DMS53 treated with DMSO at 0.1 percent for 48 hours (cell line): ENCODE measurements around the gene MZF1.

Experiments
- DNase-seq: peaks from one replicate; lab custom pipeline; 2025; ENCODE audit not compliant: unreplicated experiment; lab: John Stamatoyannopoulos, UW

MZF1 gene

GRCh38 chr19:58556622-58557220, 16.4 kb downstream of the MZF1 start:
- no peak for DNase-seq

GRCh38 chr19:58555920-58556621, 17.1 kb downstream of the MZF1 start:
- no peak for DNase-seq

- no peak for DNase-seq
Observed at GRCh38 chr19:58555369-58555885, 17.7 kb downstream of the MZF1 start.

DNA sequence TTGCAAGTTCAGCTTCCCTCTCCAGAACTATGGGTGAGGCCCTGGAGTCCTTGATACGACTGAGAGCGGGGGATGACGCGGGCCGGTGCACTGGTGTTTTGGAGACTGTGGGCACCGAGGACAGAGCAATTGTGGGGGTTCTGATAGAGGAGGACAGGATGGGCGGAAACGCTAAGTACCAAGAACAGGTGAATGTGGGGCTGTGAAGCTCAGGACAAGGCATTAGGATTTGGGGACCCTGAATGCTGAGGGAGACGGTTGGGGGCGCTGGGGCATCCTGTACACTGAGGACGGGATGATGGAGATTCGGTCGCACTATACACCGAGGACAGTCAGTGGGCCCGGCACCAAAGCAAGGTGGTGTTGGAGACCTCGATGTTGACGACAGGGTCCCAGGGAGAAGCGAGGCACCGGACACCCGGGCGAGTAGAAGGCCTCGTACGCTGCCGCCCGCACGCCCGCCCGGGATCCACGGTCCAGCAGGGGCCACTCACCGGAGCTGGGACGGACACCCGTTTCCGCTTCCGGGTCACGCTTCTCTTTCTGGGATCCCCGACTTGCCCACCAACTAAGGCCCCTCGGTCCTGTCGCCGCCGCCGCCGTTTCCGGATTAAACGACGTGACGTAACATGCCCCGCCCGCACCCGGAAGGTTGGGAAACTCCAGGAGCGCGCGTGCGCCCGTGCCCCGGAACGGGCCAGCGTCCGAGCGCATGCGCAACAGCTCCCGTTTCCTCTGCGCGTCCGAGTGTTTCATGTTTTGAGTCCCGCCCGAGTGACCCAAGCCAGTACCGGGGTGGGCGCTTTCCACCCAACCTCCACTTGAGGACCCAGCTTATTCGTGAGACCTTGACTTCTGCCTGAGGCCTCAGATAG, 18.4 kb downstream of the MZF1 start, which contains the start of gene CHMP2A:
Gene CHMP2A, minus strand, starts transcription at position 612 of the 875 bp plus-strand sequence. CDS start 893 bp downstream, outside the sequence.
- no peak for DNase-seq

DNA sequence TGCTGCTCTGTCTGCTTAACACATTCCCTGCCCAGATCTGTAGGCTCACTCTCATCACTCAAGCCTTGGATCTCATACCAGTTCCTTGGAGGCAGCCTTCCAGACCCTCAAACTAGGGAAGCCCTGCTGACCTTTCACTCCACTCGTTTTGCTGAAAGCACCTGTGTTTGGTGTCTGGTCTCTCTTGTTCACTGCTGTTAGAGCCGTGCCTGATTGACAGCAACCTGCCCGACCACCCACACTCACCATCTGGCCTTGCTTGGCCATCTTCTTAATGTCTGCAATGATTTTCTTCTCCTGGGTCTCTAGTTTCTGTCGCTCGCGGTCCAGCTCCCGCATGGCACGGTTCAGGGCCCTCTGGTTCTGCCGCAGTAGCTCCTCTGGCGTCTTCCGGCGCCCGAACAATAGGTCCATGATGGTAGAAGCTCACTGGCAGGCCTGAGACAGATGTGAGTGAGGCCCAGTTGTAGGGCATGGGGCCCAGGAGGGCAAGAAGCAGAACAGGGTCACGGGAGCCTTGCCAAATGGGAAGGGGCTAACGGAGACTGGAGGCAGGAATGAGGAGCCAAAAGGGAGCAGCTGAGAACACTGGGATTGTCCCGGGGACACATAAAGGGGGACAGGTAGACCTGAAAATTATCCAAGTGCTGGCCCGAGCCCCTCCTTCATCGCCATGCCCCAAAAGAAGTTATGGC, 19.2 kb downstream of the MZF1 start:
- no peak for DNase-seq

GRCh38 chr19:58552655-58553054, 20.5 kb downstream of the MZF1 start:
- DNase-seq = no peak

- DNase-seq = no peak
Observed at GRCh38 chr19:58551577-58552471, 21.3 kb downstream of the MZF1 start.

DNA sequence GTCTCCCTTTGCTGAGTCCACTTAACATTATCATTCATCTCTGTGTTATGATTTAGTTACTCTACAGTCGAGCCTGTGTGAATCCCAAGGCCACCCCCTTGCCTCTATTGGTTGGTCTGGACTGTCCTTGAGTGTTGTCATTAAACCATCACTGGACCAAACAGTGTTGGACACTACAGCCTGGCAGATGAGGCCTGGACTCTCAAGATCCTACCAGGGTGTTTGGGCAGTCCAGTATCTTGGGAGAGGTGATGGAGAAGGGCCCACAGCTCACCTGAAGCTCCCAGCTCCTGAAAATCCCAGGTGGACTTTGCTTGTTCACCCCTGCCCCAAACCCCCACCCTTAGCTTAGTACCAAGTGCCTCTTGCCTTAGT, 22.0 kb downstream of the MZF1 start:
- no peak for DNase-seq

DNA sequence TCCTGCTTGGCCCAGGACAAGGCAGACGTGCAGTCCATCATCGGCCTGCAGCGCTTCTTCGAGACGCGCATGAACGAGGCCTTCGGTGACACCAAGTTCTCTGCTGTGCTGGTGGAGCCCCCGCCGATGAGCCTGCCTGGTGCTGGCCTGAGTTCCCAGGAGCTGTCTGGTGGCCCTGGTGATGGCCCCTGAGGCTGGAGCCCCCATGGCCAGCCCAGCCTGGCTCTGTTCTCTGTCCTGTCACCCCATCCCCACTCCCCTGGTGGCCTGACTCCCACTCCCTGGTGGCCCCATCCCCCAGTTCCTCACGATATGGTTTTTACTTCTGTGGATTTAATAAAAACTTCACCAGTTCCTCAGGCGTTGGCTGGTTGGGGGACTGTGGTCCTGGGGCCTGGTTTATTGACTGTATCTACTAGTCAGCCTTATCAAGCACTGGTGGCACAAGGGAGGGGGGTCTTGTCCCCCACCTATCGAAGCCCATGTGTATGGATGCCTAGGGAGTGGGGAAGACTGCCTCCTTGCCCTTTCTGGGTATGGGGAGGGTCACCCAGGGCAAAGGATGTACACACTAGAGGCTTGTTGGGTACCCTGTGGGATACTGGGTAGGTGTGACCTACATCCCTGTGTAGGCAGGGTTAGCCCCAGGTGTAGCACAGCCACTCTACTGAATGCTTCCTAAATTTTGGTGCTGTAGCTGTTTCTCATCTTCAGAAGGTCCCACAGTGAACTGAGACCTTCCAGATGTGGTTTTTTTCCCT, 22.6 kb downstream of the MZF1 start:
- DNase-seq = no peak

DNA sequence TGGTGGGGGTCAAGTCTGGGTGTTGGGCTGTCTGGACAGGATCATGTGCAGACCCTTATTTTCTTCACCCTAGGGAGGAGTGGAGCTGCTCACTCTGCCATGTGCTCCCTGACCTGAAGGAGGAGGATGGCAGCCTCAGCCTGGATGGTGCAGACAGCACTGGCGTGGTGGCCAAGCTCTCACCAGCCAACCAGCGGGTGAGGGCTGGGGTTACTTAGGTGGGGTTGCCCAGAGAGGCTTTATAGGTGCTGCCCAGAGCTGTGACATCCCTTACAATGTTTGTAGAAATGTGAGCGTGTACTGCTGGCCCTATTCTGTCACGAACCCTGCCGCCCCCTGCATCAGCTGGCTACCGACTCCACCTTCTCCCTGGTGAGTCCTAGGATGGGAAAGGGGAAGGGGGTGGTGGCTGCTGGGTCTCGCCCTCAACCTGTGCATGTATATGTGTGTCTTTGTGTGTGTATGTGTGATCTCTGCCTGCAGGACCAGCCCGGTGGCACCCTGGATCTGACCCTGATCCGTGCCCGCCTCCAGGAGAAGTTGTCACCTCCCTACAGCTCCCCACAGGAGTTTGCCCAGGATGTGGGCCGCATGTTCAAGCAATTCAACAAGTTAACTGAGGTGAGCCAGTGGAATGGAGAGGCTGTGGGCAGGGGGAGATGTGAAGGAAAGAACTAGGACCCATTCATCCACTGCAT, 23.3 kb downstream of the MZF1 start:
- no peak for DNase-seq

DNA sequence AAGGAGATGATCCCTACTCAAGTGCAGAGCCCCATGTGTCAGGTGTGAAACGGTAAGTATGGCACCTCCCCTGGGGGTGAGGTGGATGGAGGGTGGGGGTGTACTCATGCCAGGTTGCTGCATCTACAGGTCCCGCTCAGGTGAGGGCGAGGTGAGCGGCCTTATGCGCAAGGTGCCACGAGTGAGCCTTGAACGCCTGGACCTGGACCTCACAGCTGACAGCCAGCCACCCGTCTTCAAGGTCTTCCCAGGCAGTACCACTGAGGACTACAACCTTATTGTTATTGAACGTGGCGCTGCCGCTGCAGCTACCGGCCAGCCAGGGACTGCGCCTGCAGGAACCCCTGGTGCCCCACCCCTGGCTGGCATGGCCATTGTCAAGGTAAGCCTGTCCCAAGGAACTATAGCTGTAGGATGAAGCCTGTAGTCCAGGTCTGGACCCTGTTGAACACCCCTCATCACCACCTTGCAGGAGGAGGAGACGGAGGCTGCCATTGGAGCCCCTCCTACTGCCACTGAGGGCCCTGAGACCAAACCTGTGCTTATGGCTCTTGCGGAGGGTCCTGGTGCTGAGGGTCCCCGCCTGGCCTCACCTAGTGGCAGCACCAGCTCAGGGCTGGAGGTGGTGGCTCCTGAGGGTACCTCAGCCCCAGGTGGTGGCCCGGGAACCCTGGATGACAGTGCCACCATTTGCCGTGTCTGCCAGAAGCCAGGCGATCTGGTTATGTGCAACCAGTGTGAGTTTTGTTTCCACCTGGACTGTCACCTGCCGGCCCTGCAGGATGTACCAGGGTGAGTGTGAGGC, 24.1 kb downstream of the MZF1 start:
- DNase-seq = no peak

GRCh38 chr19:58547323-58548312, 25.5 kb downstream of the MZF1 start:
- no peak for DNase-seq

- no peak for DNase-seq
Observed at GRCh38 chr19:58546019-58546530, 27.1 kb downstream of the MZF1 start.

- DNase-seq = no peak
Observed at GRCh38 chr19:58545286-58546018, 27.7 kb downstream of the MZF1 start.

- DNase-seq = no peak
Observed at GRCh38 chr19:58544591-58545285, 28.4 kb downstream of the MZF1 start.
